Calu3 (cell line): ENCODE data around the gene NLRC5. TPM values are rescaled to one million over a fixed set of nuclear protein-coding genes. Genes with fewer than 3 reads are reported as not detected.

Experiments used
- BruUV-seq: library from RNA; stranded (reverse); fragments of 400-500 nt; replicated peaks from 2 replicates; lab custom pipeline; 2021; lab: Mats Ljungman, UMichigan
- CTCF ChIA-PET: fragments of 300-600 bp; sonication (Branson Sonifier 250); formaldehyde crosslinking; loops from one replicate; lab custom pipeline; 2022; ENCODE audit warnings: antibody characterized with exemption; lab: Charles Lee
- DNase-seq: peaks from one replicate; pipeline ENCODE4 v3.0.0; 2022
- H3K27ac Mint-ChIP-seq: one replicate; pipeline ENCODE4 v1.8.0; 2022; ENCODE audit warnings: mixed read lengths; ENCODE audit not compliant: unreplicated experiment
- H3K27me3 Mint-ChIP-seq: one replicate; pipeline ENCODE4 v1.8.0; 2022; ENCODE audit warnings: mixed read lengths; ENCODE audit not compliant: unreplicated experiment
- H3K36me3 Mint-ChIP-seq: one replicate; pipeline ENCODE4 v1.8.0; 2022; ENCODE audit warnings: mild to moderate bottlenecking, moderate library complexity, mixed read lengths; ENCODE audit not compliant: insufficient read depth, unreplicated experiment
- H3K4me1 Mint-ChIP-seq: one replicate; pipeline ENCODE4 v1.8.0; 2022; ENCODE audit warnings: mild to moderate bottlenecking, low read depth, mixed read lengths; ENCODE audit not compliant: unreplicated experiment
- H3K4me3 Mint-ChIP-seq: one replicate; pipeline ENCODE4 v1.8.0; 2022; ENCODE audit warnings: mild to moderate bottlenecking, low read depth, moderate library complexity, mixed read lengths; ENCODE audit not compliant: unreplicated experiment
- H3K9me3 Mint-ChIP-seq: one replicate; pipeline ENCODE4 v1.8.0; 2022; ENCODE audit warnings: low read depth, mixed read lengths; ENCODE audit not compliant: unreplicated experiment
- intact Hi-C: fragments of 100-400 bp; cut with micrococcal nuclease; formaldehyde crosslinking; loops from one replicate; pipeline ENCODE4 v1.10.0; 2022; ENCODE audit not compliant: unreplicated experiment
- total RNA-seq: library from RNA; stranded (reverse); gene quantifications from 2 replicates; pipeline ENCODE4 v1.2.3, GENCODE V29; 2022
- TF ChIP-seq, protein P1 (sequence below): fragments of 200-600 bp; IDR thresholded peaks from one replicate; pipeline ENCODE4 v1.8.0; 2022; ENCODE audit warnings: antibody characterized with exemption; ENCODE audit not compliant: unreplicated experiment

The NLRC5 gene
- total RNA-seq, 1 experiment from 2014 or later = 18.0 TPM

DNA sequence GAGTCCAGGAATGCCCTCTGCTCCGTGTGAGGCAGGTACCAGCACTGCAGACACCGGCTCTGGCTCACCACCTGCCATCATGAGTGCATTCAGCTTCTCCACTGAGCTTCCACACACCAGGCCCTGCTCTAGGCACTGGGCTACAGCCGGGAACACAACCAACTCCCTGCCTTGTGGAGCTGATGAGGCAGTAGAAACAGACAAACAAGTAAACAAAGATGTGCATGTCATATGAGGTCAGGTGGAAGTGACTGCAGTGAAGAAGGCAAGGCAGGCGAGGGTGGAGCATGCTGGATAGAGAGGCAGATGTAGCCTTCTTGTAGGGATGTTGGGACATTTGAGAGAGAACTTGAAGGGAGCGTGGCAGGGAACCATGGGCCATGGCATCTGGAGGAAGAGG, 5.0 kb downstream of the NLRC5 start:
- Mint-ChIP-seq H3K36me3 (peaks cover 8% of the 10 kb centered on the region), H3K4me1 (peaks cover 9% of the 10 kb centered on the region), H3K27me3 (peaks cover 21% of the 10 kb centered on the region), H3K9me3 (no peaks in the 10 kb centered on the region), H3K27ac (no peak overlapping the region), H3K4me3 (no peak overlapping the region)
- TF ChIP-seq, protein P1, sequence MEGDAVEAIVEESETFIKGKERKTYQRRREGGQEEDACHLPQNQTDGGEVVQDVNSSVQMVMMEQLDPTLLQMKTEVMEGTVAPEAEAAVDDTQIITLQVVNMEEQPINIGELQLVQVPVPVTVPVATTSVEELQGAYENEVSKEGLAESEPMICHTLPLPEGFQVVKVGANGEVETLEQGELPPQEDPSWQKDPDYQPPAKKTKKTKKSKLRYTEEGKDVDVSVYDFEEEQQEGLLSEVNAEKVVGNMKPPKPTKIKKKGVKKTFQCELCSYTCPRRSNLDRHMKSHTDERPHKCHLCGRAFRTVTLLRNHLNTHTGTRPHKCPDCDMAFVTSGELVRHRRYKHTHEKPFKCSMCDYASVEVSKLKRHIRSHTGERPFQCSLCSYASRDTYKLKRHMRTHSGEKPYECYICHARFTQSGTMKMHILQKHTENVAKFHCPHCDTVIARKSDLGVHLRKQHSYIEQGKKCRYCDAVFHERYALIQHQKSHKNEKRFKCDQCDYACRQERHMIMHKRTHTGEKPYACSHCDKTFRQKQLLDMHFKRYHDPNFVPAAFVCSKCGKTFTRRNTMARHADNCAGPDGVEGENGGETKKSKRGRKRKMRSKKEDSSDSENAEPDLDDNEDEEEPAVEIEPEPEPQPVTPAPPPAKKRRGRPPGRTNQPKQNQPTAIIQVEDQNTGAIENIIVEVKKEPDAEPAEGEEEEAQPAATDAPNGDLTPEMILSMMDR = no peak
- DNase-seq = no peak
- CTCF ChIA-PET = no interaction called here
- no TSS peak for BruUV-seq
- intact Hi-C loops = no loop called here

GRCh38 chr16:56995136-56995805, 5.9 kb downstream of the NLRC5 start:
- H3K27me3 Mint-ChIP-seq = peaks cover 20% of the 10 kb centered on the region
- H3K9me3 Mint-ChIP-seq = no peaks in the 10 kb centered on the region
- CTCF ChIA-PET = no interaction called here
- no TSS peak for BruUV-seq
- intact Hi-C loops = no loop called here
- no peak overlapping the region for H3K27ac Mint-ChIP-seq
- H3K36me3 Mint-ChIP-seq = no peaks in the 10 kb centered on the region
- H3K4me1 Mint-ChIP-seq = peaks cover 4% of the 10 kb centered on the region
- H3K4me3 Mint-ChIP-seq = no peak overlapping the region
- TF ChIP-seq, protein P1 = no peak
- no peak for DNase-seq

- peaks cover 20% of the 10 kb centered on the region for H3K27me3 Mint-ChIP-seq
- CTCF ChIA-PET = no interaction called here
- DNase-seq = no peak
- TF ChIP-seq, protein P1 = no peak
- no TSS peak for BruUV-seq
- intact Hi-C loops = no loop called here
- no peak overlapping the region for H3K4me3 Mint-ChIP-seq
- no peaks in the 10 kb centered on the region for H3K4me1 Mint-ChIP-seq
- H3K9me3 Mint-ChIP-seq = no peaks in the 10 kb centered on the region
- peaks cover 3% of the 10 kb centered on the region for H3K36me3 Mint-ChIP-seq
- H3K27ac Mint-ChIP-seq = no peak overlapping the region
Observed at GRCh38 chr16:56997264-56997663, 7.9 kb downstream of the NLRC5 start.

GRCh38 chr16:56997931-56998330, 8.6 kb downstream of the NLRC5 start:
- Mint-ChIP-seq H3K27ac (no peak overlapping the region), H3K9me3 (no peaks in the 10 kb centered on the region), H3K36me3 (peaks cover 4% of the 10 kb centered on the region), H3K27me3 (peaks cover 20% of the 10 kb centered on the region), H3K4me1 (no peaks in the 10 kb centered on the region), H3K4me3 (no peak overlapping the region)
- CTCF ChIA-PET = interaction anchor here (0.6 kb wide), 1 partner anchor 184 kb away, joined by 4 read pairs; no protein-coding TSS in a partner anchor
- intact Hi-C loops = no loop called here
- TF ChIP-seq, protein P1 = no peak
- no TSS peak for BruUV-seq
- no peak for DNase-seq
